Fibroblast of the conjunctiva (primary cell): ENCODE measurements around the gene CEP43.

Experiments
- DNase-seq: peaks from one replicate; pipeline ENCODE4 v3.0.0-alpha.2; 2010; ENCODE audit warnings: low read depth

CEP43 gene

DNA sequence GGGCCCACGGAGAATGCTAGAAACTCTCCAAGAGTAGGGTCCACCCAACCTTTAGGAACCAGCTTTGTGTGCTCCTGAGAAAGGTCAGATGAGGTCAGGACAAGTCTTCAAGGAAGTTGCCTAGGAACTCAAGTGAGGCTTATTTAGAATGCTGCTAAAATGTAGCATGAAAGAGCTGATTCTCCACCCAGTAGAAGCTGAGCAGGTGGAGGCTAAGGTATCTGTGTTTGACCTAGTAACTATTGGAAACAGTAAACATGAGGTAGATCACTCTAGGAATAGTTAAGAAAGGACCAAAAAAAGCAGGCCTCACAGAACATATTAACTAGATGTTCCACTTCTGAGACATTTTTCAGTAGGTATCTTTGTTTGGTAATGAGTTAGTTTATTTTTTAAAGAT lies 13.9 kb downstream of the CEP43 start:
- DNase-seq = no peak

DNA sequence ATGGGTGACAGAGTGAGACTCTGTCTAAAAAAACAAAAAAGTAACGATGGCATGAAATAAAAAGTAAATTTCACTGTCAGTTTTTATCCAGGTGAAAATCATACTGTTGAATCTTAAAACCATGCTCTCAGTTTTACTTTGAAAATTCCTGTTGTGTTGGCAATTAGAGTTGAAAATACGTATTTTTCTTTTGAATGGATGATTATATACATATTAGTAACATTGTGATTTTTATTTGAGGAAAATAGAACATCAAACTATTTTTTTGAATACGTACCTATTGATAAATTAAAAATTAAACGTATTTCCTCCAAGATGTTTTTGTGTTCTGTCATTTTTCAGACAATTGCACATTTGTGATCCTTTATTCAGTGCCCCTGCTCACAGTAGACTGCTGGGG lies 14.7 kb downstream of the CEP43 start:
- DNase-seq = no peak

DNA sequence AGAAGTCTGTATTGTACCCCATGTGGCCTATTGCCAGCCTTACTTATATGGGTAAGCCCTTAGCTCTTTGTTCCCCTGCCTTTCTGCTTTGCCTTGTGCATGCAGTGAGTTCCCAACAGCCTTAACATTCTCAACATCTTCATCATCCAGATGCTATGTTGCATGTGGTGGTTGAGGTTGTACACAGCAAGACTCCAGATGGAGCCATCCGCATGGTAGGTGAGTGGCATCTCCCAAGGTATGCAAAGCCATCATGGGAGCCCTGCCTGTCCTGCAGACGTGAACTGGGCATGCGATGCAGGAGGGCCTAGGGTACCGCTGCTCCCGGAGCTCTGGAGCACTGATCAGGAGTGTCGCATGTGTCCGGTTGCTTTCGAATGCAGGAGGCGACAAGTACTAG lies 16.1 kb downstream of the CEP43 start:
- no peak for DNase-seq

DNA sequence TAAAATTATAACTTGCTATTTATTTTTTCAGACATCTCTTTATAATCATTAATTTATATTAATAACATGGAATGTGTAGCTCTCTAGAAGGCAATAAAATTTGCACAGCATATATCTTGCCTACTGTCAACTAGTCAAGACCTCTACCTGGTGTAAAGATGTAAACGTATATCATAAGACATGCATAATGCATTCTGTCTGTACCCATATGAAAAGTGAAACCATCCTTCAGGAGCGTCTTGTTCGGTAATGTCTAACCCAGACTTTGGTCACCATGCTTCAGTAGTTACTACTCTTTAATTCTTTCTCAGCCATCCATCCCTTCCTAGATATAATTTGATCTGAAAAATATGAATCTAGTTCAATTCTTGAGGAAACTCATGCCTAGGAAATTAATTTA lies 21.0 kb downstream of the CEP43 start:
- DNase-seq = no peak

DNA sequence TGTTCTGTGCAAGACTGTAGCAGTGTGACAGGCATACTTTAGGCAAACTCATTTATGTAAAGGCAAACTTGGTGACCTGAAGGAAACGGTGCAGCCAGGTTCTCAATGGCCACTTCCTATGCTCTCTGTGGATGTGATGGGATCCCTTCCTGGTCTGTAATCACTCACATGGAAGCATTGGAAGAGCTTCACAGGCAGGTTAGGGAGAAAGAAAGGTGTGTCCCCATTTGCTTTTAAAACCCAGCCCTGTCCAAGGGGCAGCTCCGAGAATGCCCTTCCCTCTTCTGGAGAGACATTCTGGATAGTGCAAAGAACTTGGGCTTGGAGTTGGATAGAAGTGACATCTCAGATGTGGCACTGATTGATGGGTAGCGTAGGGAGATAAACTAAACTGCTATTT lies 28.1 kb downstream of the CEP43 start:
- DNase-seq = no peak

DNA sequence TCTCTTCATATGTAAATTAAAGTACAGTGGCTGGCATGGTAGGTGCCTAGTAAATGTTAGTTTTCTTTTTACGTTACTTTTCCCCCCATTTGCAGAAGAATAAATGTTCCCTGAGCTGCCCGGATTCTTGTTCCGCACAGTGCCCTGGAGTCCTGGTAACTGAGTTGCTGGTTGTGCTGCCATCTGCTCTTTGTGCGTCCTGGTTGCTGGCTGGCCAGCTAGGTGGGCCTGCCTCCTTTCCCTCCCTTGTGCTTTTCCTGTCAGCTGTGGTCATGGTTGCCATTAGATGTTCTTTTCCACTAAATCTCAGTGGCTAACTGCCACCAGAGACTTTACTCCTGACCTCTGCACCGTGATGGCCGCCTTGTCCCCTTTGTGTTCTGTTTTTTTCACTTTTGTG lies 28.6 kb downstream of the CEP43 start:
- no peak for DNase-seq

DNA sequence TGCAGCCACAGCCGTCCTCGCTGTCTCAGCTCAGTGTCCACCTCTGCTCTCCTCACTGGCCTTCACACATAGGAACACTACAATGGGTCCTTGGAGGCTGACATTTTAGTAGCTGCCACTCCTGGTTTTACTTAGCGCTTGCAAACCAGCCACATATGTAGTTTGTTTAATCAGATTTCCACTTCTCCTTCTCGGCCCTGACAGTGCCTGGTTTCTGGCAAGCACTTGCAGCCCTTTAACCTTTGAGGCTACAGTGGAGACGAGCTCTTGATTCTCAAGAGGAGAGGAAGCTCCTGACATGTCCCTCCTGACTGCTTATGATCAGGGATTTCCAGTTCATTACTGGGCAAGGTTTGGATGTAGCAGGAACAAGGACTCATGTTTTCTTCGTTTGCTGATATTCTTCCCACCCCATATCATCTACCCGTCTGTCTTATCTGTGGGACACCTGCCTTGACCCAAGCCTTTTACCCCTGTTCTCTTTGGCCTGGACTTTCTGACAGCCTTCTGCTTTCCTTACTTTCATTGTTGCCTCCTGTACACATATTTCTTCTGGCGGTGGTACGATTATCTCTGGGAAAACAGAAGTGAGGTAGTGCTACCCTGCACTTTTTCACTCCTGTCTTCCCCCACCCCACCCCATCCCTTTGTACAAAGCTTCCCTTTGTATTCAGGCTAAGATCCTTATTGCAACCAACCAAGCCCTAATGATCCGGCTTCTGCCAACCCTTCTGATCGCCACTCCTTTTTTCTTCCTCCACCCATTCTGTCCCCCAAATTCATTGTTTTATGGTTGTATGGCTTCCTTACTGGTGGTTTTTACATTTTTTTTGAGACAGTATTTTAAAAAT lies 31.2 kb downstream of the CEP43 start:
- no peak for DNase-seq

DNA sequence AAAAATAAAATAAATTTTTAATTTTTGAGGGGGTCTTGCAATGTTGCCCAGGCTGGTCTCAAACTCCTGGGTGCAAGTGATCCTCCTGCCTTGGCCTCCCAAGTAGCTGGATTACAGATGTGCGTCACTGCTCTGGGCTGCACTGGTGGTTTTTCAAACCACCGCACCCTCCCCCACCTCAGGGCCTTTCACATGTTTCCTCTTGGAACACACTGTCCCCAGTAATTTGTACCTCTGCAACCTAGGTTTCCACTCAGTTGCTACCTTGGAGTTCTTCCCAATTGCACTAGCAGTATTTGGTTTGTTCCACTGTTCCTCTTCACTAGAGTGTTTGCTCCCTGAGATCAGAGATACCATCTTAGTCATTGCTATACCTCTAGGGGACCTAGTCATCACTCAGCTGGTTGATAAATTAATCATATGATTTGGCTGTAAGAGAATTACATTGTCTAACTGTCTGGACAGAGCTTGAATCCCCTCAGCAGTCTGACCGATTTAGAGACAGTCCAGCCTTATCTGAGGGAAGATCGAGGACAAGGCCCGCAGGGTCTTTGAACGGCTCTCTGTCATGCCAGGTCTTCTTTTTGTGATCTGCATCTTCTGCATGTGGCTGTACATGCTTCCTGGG lies 32.0 kb downstream of the CEP43 start:
- no peak for DNase-seq

DNA sequence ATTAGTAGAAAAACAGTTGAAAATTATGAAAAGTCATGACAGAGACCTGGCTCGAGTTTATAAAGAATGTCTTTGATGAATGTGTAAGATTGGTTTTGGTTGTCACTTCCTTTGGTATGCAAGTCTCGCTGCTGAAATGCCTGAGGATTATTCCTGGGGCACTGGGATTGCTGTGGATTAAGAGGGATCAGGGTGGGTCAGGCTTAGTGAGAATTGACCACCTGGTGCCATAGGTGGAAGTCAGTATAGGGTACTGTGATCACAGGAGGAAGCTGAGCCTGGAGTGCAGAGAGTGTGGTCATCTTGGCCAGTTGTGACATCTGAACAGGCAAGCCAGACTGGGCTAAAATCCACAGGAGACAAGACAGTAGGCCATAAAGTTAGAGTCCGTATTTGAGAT lies 34.9 kb downstream of the CEP43 start:
- DNase-seq = no peak

DNA sequence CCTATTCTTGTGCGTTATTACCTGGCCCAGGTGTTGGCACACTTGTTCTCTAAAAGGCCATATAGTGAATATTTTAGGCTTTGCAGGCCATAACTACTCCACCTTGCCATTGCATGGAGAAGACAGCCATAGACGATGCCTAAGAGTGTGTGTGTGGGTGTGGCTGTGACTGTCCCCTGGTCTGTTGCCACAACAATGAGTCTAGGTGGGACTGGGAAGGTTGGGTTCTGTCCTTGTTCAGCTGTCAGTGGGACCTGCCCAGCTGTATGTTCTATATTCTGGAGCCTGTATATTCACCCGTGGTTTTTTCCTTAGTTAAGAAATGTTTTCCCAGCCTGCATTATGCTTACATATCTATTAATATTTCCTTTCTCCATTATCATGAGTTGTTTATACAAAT lies 38.6 kb downstream of the CEP43 start:
- DNase-seq = no peak

DNA sequence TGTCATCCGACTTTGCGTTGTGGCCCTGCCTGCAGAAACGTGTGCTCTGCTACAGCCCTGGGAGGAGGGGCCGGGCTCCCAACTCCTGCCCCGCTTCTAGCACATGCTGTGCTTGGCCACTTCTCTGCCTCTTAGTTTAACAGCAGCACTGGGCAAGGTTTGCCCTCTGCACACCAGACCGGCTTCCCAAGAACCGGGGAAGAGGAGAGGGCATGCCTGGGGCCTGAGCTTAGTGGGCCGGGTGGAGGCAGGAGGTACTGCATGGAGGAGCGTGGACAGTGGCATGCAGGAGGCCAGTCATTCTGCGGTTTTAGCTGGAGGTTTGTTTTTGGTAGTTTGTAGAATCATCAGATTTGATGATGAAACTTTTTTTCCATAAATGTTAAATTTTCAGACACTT lies 45.5 kb downstream of the CEP43 start:
- DNase-seq = no peak

DNA sequence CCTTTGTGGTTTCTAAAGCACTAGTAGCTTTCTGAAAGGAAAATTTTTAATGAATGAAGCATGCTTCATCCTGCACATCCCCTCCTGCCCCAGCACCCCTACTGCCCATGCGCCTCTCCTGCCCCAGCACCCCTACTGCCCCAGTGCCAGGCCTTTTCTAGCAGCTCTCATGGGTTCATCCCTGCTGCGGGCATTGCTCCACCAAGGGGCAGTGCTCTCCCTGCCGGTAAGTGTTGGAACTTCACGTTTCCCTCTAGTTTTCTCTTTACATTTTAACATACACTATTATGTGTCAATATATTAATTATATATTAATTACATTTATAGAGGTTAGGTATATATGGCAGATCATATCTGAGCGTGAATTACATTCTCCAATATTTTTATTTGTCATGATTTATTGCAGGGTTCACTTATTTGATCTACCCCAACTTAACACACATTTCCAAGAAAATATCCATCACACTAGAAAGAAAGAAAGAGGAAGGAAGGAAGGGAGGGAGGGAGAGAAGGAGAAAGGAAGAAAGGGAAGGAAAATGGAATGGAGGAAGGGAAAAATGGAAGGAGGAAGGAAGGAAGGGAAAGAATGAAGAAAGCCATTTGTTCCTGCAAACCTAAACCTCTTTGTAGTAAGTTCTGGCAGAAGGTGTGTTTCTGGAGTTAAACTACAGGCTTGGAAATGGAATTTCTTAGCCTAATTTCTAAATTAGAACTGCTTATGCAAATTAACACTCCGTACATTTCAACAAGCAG lies 46.8 kb downstream of the CEP43 start:
- DNase-seq = no peak

DNA sequence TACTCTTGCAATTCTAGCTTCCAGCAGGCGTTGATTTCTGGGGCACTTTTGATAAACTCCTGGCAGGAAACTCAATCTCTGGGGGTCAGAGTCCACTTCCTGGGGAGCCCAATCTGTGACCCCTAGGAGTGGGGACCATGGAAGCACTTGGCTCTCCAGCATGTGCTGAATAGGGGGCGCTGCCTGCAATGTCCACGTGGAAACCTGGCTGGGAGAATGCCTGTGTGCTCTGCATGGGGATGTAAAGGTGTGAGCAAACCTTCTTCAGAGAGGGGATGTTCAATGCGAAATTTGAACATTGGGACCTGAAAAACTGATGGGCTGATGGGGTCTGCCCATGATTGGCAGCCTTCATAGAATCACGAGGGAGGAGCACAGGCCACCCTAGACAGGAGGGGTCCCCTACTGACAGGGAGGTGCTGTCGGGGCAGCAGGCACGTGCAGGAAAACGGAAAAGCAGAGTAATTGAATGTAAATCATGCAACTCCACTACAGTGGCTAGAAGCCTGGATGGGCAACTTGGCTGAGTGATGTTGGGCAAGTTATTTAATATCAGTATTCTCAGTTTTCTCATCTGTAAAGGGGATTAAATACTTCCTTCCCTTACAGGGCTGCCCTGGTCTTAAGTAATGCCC lies 47.8 kb downstream of the CEP43 start:
- no peak for DNase-seq

DNA sequence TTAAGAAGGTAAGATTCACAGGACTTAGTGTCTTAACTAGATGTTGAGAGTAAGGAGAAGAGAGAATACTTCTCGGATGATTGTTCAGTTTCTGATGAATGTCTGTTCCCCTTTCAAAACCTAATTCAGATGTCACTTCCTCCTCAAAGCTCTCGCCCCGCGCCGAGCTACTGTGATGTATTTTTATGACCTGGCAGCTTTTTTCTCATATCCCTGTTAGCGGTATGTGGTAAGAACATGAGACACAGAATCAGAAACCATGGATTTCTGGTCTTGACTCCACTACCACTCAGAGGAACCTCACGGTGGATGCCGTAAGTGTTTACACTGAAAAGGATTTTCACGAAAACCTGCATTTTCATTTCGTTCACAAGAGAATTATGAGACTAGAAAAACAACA lies 48.4 kb downstream of the CEP43 start:
- no peak for DNase-seq
